K562 (cell line): ENCODE results near the gene METTL25. TPM values are rescaled to one million over a fixed set of nuclear protein-coding genes. Genes with fewer than 3 reads are reported as not detected.

Experiments used
- ATAC-seq: fragments of 200-7000 bp; cut with Tn5 transposase; 3 replicates; pipeline ENCODE4 v1.9.1; 2020; ENCODE audit warnings: moderate library complexity
- BruUV-seq: library from RNA; stranded (reverse); fragments of 400-500 nt; replicated peaks from 2 replicates; lab custom pipeline; 2021; lab: Mats Ljungman, UMichigan
- CTCF ChIA-PET: fragments of 300-600 bp; formaldehyde crosslinking; extraction: SDS; loops from one replicate; lab custom pipeline; 2021; ENCODE audit warnings: low intra/inter-chr PET ratio; lab: Yijun Ruan, JAX
- POLR2A ChIA-PET: fragments of 300-600, 350-650 bp; sonication (Branson Sonifier 250); formaldehyde crosslinking; extraction: SDS; loops from one replicate; lab custom pipeline; 2021; ENCODE audit warnings: antibody characterized with exemption, inconsistent platforms; lab: Yijun Ruan, JAX
- DNase-seq, 4 experiments: peaks; one replicate each; pipeline versions ENCODE4 v3.0.0 to v3.0.0-alpha.2; 2011 to 2018; ENCODE audit warnings: low spot score in 3 of 4, mixed read lengths in 3 of 4; ENCODE audit errors: extremely low read depth in 1 of 4
- FAIRE-seq: peaks from 2 replicates; lab custom pipeline; 2011; peaks lifted over from hg19 to GRCh38; lab: Jason Lieb, UNC
- H2AFZ ChIP-seq: 2 replicates; pipeline ENCODE4 v1.6.0; 2011; ENCODE audit warnings: low read depth, low read length, control low read depth, inconsistent platforms
- H3K27ac ChIP-seq: fragments of 200-600 bp; 3 replicates; pipeline ENCODE4 v1.8.0; 2011; ENCODE audit warnings: low read depth, mild to moderate bottlenecking, control low read depth, inconsistent platforms, low read length, moderate library complexity, mixed read lengths; ENCODE audit errors: extremely low read depth
- H3K27me3 ChIP-seq, 2 experiments: fragments of 300-600 bp in 1 of 2; 2 replicates in 1 of 2; 3 replicates in 1 of 2; pipeline versions ENCODE4 v1.6.0 to v1.8.0; 2011; ENCODE audit warnings: inconsistent platforms in 2 of 2, low read length in 2 of 2, mild to moderate bottlenecking in 1 of 2, mixed read lengths in 1 of 2, moderate library complexity in 1 of 2; ENCODE audit not compliant: control insufficient read depth in 2 of 2, insufficient read depth in 2 of 2
- H3K36me3 ChIP-seq: fragments of 300-600 bp; 3 replicates; pipeline ENCODE4 v1.8.0; 2011; ENCODE audit warnings: mild to moderate bottlenecking, low read length, inconsistent platforms; ENCODE audit not compliant: control insufficient read depth, insufficient read depth
- H3K4me1 ChIP-seq, 2 experiments: fragments of 200-600 bp in 1 of 2; replicated peaks in 1 of 2; 2 replicates in 1 of 2; 3 replicates in 1 of 2; pipeline versions ENCODE4 v1.5.1 to v1.8.0; 2011; ENCODE audit warnings: inconsistent platforms in 2 of 2, low read length in 2 of 2, mild to moderate bottlenecking in 1 of 2, mixed read lengths in 1 of 2, moderate library complexity in 1 of 2; ENCODE audit not compliant: control insufficient read depth in 2 of 2, insufficient read depth in 2 of 2
- H3K4me2 ChIP-seq: 2 replicates; pipeline ENCODE4 v1.6.1; 2011; ENCODE audit warnings: low read length, control low read depth, inconsistent platforms, mixed read lengths; ENCODE audit not compliant: insufficient read depth
- H3K4me3 ChIP-seq: fragments of 200-600 bp; sonication (generic), shearing (Covaris generic); 2 replicates; pipeline ENCODE4 v1.5.1; 2016; ENCODE audit warnings: control low read depth, inconsistent platforms
- H3K79me2 ChIP-seq: fragments of 200-600 bp; 3 replicates; pipeline ENCODE4 v1.8.0; 2011; ENCODE audit warnings: low read length, inconsistent platforms; ENCODE audit not compliant: control insufficient read depth, insufficient read depth
- H3K9ac ChIP-seq, 2 experiments: 2 replicates each; pipeline versions ENCODE4 v1.6.0 to v1.6.1; 2011; ENCODE audit warnings: low read depth in 2 of 2, low read length in 2 of 2, control low read depth in 1 of 2, inconsistent platforms in 1 of 2, mild to moderate bottlenecking in 1 of 2, mixed read lengths in 1 of 2; ENCODE audit not compliant: insufficient read depth in 1 of 2
- H3K9me1 ChIP-seq: one replicate; pipeline ENCODE4 v1.6.0; 2011; ENCODE audit warnings: inconsistent platforms, mild to moderate bottlenecking, low read length, moderate library complexity; ENCODE audit not compliant: control insufficient read depth, insufficient read depth
- H3K9me3 ChIP-seq: replicated peaks from 2 replicates; pipeline ENCODE4 v1.5.1; 2011; ENCODE audit warnings: low read depth, low read length, inconsistent platforms; ENCODE audit not compliant: control insufficient read depth, insufficient read depth
- H4K20me1 ChIP-seq: replicated peaks from 2 replicates; pipeline ENCODE4 v1.6.1; 2011; ENCODE audit warnings: low read length, inconsistent platforms, mixed read lengths; ENCODE audit not compliant: control insufficient read depth, insufficient read depth
- CEBPG ChIP-seq, 3 experiments: fragments of 200-800 bp in 1 of 3; sonication (Bioruptor generic) in 1 of 3; sonication (generic) in 1 of 3; formaldehyde crosslinking in 1 of 3; IDR thresholded peaks in 2 of 3; conservative IDR thresholded peaks in 1 of 3; 2 replicates each; pipeline versions ENCODE4 v1.6.1 to v1.8.0; 2016 to 2022; ENCODE audit warnings: missing compliant biosample characterization in 2 of 3, missing genetic modification characterization in 2 of 3, mild to moderate bottlenecking in 1 of 3, missing genetic modification reagents in 1 of 3
- ESRRB ChIP-seq: fragments of 250-450 bp; sonication (Bioruptor Pico); IDR thresholded peaks from 2 replicates; pipeline ENCODE4 v1.5.0; 2020; ENCODE audit warnings: mild to moderate bottlenecking, moderate library complexity, borderline replicate concordance
- MAFK ChIP-seq: IDR thresholded peaks from 2 replicates; pipeline ENCODE4 v1.6.1; 2011; ENCODE audit warnings: low read length, improper control_type of control experiment
- SRF ChIP-seq, 2 experiments: fragments of 250-450, 450-650 bp in 1 of 2; sonication (Bioruptor Pico) in 1 of 2; sonication (generic) in 1 of 2; formaldehyde crosslinking; IDR thresholded peaks; 2 replicates each; pipeline versions ENCODE4 v1.5.0 to v1.5.1; 2020 to 2022; ENCODE audit warnings: mild to moderate bottlenecking in 1 of 2, missing genetic modification reagents in 1 of 2
- ZSCAN32 ChIP-seq: fragments of 450-650 bp; formaldehyde crosslinking; IDR thresholded peaks from 2 replicates; pipeline ENCODE4 v1.4.0; 2020; ENCODE audit warnings: mild to moderate bottlenecking, moderate library complexity
- in situ Hi-C: fragments of 300-500 bp; cut with MboI; formaldehyde crosslinking; loops from 4 replicates; pipeline ENCODE4 v1.15.0; 2018; ENCODE audit warnings: inconsistent platforms, mixed read lengths
- intact Hi-C: fragments of 100-400 bp; cut with micrococcal nuclease; formaldehyde crosslinking; loops from 2 replicates; pipeline ENCODE4 v1.14.2; 2022
- polyA plus RNA-seq, 8 experiments: library from polyadenylated mRNA; depleted of rRNA in 4 of 8; stranded (reverse) in 5 of 8; unstranded in 3 of 8; fragments of >200 nt; fragmentation: Nextera tagmentation in 2 of 8; fragmentation: Illumina TruSeq in 1 of 8; extraction: Ambion mirVana in 2 of 8; extraction: Trizol in 1 of 8; gene quantifications; 2 replicates each; pipeline versions ENCODE4 v1.2.1 to v1.2.3, GENCODE V29; 2011 to 2014; ENCODE audit warnings: inconsistent platforms in 1 of 8, missing spikeins in 1 of 8
- total RNA-seq, 7 experiments: library from RNA; depleted of rRNA in 6 of 7; stranded (reverse); fragments of >200 nt in 6 of 7; fragmentation: Illumina TruSeq in 2 of 7; extraction: Trizol in 2 of 7; gene quantifications; 2 replicates each; pipeline versions ENCODE4 v1.2.1 to v1.2.3, GENCODE V29; 2011 to 2021; ENCODE audit warnings: low replicate concordance in 1 of 7
- TF ChIP-seq, protein P1 (sequence below): fragments of 200-400 bp; formaldehyde crosslinking; IDR thresholded peaks from 2 replicates; pipeline ENCODE4 v1.6.1; 2017; ENCODE audit warnings: mild to moderate bottlenecking, low read depth, low read length, moderate library complexity
- TF ChIP-seq, protein P2 (sequence below): sonication (generic); formaldehyde crosslinking; IDR thresholded peaks from 2 replicates; pipeline ENCODE4 v1.8.1; 2023; ENCODE audit warnings: mild to moderate bottlenecking, missing genetic modification reagents
- TF ChIP-seq, protein P3 (sequence below): fragments of 250-450 bp; sonication (Bioruptor Pico); IDR thresholded peaks from 2 replicates; pipeline ENCODE4 v1.9.0; 2021; ENCODE audit warnings: mild to moderate bottlenecking, inconsistent platforms

The METTL25 gene
- total and polyA plus RNA-seq, 9 of the 15 experiments (the other 6 are each of a cell fraction or from before 2014, with no cell fraction given): 0.50 to 2.4 (median 1.9) TPM

DNA sequence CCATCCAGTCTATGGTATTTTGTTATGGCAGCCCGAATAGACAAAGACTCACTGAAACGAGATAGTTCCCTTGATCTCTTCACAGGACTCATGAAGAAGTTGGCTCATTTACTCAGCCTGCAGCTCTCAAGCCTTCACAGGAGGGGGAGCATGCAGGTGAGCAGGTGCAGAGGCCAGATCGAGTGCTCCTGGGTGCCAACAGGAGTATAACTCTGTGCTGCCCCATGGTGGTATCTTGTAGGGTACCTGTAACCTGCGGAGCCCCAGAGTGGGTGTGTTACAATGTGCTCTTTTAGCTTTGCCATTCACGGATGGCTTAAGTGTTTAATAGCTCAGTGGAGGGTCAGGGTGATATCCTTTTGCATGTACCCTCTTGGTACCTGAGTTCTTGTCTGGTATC is 159.5 kb downstream of the METTL25 start (continued):
- TF ChIP-seq ZSCAN32: no peak
- TF ChIP-seq, all 486 proteins: peak for 0

DNA sequence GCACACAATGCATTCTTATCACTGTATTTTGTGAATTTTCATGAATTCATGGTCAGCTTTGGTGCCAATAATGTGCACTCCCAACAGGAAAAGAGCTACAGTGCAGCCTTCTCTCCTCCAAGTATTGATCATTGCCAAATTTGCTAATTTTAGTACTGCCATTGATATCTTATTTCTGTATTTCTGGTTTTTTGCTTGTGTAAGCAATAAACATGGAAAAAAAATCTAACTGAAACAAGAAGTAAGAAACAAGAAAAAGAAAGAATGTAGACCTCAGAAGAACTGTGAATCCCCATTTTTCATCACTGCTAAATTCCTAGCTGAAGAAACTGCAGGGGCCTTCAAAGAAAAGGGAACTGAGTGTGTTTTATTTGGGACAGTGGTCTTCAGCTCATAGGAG is 161.2 kb downstream of the METTL25 start:
- BruUV-seq: no TSS peak
- no peaks in the 10 kb centered on the region for H3K36me3 ChIP-seq
- H3K4me1 ChIP-seq: no peaks in the 10 kb centered on the region
- H4K20me1 ChIP-seq: no peaks in the 10 kb centered on the region
- intact Hi-C loops: no loop called here
- no peak overlapping the region for H3K9ac ChIP-seq
- ChIA-PET CTCF (no interaction called here), POLR2A (no interaction called here)
- no peaks in the 10 kb centered on the region for H3K27me3 ChIP-seq
- no peaks in the 10 kb centered on the region for H3K9me1 ChIP-seq
- in situ Hi-C loops: no loop called here
- no peak overlapping the region for H2AFZ ChIP-seq
- DNase-seq (no peak), ATAC-seq (no peak), FAIRE-seq (no peak)
- H3K4me3 ChIP-seq: no peak overlapping the region
- H3K9me3 ChIP-seq: no peaks in the 10 kb centered on the region
- H3K79me2 ChIP-seq: no peaks in the 10 kb centered on the region
- no peak overlapping the region for H3K4me2 ChIP-seq
- no peak overlapping the region for H3K27ac ChIP-seq
- TF ChIP-seq, protein P1, sequence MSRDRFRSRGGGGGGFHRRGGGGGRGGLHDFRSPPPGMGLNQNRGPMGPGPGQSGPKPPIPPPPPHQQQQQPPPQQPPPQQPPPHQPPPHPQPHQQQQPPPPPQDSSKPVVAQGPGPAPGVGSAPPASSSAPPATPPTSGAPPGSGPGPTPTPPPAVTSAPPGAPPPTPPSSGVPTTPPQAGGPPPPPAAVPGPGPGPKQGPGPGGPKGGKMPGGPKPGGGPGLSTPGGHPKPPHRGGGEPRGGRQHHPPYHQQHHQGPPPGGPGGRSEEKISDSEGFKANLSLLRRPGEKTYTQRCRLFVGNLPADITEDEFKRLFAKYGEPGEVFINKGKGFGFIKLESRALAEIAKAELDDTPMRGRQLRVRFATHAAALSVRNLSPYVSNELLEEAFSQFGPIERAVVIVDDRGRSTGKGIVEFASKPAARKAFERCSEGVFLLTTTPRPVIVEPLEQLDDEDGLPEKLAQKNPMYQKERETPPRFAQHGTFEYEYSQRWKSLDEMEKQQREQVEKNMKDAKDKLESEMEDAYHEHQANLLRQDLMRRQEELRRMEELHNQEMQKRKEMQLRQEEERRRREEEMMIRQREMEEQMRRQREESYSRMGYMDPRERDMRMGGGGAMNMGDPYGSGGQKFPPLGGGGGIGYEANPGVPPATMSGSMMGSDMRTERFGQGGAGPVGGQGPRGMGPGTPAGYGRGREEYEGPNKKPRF: no peak
- TF ChIP-seq, protein P2, sequence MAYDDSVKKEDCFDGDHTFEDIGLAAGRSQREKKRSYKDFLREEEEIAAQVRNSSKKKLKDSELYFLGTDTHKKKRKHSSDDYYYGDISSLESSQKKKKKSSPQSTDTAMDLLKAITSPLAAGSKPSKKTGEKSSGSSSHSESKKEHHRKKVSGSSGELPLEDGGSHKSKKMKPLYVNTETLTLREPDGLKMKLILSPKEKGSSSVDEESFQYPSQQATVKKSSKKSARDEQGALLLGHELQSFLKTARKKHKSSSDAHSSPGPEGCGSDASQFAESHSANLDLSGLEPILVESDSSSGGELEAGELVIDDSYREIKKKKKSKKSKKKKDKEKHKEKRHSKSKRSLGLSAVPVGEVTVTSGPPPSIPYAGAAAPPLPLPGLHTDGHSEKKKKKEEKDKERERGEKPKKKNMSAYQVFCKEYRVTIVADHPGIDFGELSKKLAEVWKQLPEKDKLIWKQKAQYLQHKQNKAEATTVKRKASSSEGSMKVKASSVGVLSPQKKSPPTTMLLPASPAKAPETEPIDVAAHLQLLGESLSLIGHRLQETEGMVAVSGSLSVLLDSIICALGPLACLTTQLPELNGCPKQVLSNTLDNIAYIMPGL (CRISPR knock-in tag): no peak
- TF ChIP-seq SRF (CRISPR knock-in tag; IDR thresholded peaks at IDR 0.05) (no peak), MAFK (peak; percentile 36; the same call in 1 of the 2 replicates), CEBPG (CRISPR knock-in tag; IDR thresholded peaks at IDR 0.05) (no peak), CEBPG (tag; conservative IDR thresholded peaks at IDR 0.05 in 1 of 2, IDR thresholded peaks at IDR 0.05 in 1 of 2) (no peak), ESRRB (no peak)
- TF ChIP-seq, protein P3, sequence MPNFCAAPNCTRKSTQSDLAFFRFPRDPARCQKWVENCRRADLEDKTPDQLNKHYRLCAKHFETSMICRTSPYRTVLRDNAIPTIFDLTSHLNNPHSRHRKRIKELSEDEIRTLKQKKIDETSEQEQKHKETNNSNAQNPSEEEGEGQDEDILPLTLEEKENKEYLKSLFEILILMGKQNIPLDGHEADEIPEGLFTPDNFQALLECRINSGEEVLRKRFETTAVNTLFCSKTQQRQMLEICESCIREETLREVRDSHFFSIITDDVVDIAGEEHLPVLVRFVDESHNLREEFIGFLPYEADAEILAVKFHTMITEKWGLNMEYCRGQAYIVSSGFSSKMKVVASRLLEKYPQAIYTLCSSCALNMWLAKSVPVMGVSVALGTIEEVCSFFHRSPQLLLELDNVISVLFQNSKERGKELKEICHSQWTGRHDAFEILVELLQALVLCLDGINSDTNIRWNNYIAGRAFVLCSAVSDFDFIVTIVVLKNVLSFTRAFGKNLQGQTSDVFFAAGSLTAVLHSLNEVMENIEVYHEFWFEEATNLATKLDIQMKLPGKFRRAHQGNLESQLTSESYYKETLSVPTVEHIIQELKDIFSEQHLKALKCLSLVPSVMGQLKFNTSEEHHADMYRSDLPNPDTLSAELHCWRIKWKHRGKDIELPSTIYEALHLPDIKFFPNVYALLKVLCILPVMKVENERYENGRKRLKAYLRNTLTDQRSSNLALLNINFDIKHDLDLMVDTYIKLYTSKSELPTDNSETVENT (CRISPR knock-in tag): no peak
